Right atrium auricular region (tissue), 2 donors: ENCODE data around the gene GSDMA. TPM values are rescaled to one million over a fixed set of nuclear protein-coding genes. Genes with fewer than 3 reads are reported as not detected.

ENCODE experiments used
- DNase-seq: peaks from one replicate; pipeline ENCODE4 v3.0.0-alpha.2; 2019; ENCODE audit warnings: low spot score
- H3K27ac ChIP-seq, 2 donors: fragments of 200-600 bp; sonication (generic); 1 replicate in 1 of 2; 2 replicates in 1 of 2; pipeline ENCODE4 v1.5.1; 2016 to 2019
- H3K27me3 ChIP-seq, 2 donors: fragments of 200-600 bp; sonication (generic); one replicate each; pipeline versions ENCODE4 v1.5.1 to v1.6.0; 2017 to 2019
- H3K36me3 ChIP-seq: fragments of 200-600 bp; sonication (generic); one replicate; pipeline ENCODE4 v1.5.1; 2016
- H3K4me1 ChIP-seq, 2 donors: fragments of 200-600 bp; sonication (generic); one replicate each; pipeline versions ENCODE4 v1.5.1 to v1.6.0; 2017 to 2019
- H3K4me3 ChIP-seq, 2 donors: fragments of 200-600 bp; sonication (generic); 1 replicate in 1 of 2; 2 replicates in 1 of 2; pipeline ENCODE4 v1.5.1; 2017 to 2019; ENCODE audit warnings: mild to moderate bottlenecking in 1 of 2, moderate library complexity in 1 of 2
- H3K9me3 ChIP-seq, 2 donors: fragments of 200-600 bp; sonication (generic); one replicate each; pipeline ENCODE4 v1.5.1; 2019
- total RNA-seq, 2 donors: library from RNA; depleted of rRNA; stranded (reverse); fragments of >200 nt; gene quantifications; one replicate each; pipeline ENCODE4 v1.1.0, GENCODE V29; 2016
- TF ChIP-seq, protein P1 (sequence below), 2 donors: fragments of 200-600 bp; sonication (generic); IDR thresholded peaks; one replicate each; pipeline ENCODE4 v1.5.1; 2019; ENCODE audit warnings: antibody characterized with exemption in 2 of 2

GSDMA gene
- total RNA-seq, 2 donors from 2014 or later: 0.75 TPM; not detected in 1

DNA sequence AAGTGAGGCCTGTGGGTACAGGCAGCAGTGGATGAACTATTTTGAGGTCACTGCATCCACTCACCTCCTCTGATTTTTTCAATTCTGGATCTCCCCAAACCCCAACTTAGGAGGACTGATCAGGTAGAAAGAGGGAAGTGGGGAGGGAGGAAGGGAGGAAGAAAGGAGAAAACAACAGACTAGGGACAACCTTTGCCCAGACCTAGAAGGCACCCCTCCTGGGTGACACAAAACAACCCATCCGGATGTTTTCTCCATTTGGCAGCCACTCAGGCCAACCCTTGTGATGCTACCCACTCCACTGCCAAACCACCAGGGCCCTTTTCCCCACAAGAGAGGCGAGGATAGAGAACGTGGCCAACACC is 38.1 kb upstream of the GSDMA start:
- Histone ChIP-seq H3K27ac (no peak overlapping the region), H3K4me1 (peaks cover 0 to 35% of the 10 kb centered on the region in 2 donors), H3K4me3 (no peak overlapping the region), H3K27me3 (no peaks in the 10 kb centered on the region), H3K9me3 (no peaks in the 10 kb centered on the region), H3K36me3 (peaks cover 38% of the 10 kb centered on the region)
- TF ChIP-seq, protein P1, sequence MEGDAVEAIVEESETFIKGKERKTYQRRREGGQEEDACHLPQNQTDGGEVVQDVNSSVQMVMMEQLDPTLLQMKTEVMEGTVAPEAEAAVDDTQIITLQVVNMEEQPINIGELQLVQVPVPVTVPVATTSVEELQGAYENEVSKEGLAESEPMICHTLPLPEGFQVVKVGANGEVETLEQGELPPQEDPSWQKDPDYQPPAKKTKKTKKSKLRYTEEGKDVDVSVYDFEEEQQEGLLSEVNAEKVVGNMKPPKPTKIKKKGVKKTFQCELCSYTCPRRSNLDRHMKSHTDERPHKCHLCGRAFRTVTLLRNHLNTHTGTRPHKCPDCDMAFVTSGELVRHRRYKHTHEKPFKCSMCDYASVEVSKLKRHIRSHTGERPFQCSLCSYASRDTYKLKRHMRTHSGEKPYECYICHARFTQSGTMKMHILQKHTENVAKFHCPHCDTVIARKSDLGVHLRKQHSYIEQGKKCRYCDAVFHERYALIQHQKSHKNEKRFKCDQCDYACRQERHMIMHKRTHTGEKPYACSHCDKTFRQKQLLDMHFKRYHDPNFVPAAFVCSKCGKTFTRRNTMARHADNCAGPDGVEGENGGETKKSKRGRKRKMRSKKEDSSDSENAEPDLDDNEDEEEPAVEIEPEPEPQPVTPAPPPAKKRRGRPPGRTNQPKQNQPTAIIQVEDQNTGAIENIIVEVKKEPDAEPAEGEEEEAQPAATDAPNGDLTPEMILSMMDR (IDR thresholded peaks at IDR 0.05): no peak
- DNase-seq: no peak

GRCh38 chr17:39925282-39926134 is 37.3 kb upstream of the GSDMA start:
- DNase-seq: no peak
- H3K4me1 ChIP-seq: peaks cover 0 to 35% of the 10 kb centered on the region in 2 donors
- H3K36me3 ChIP-seq: peaks cover 34% of the 10 kb centered on the region
- H3K9me3 ChIP-seq: no peaks in the 10 kb centered on the region
- TF ChIP-seq, protein P1 (IDR thresholded peaks at IDR 0.05): no peak
- H3K27me3 ChIP-seq: no peaks in the 10 kb centered on the region
- no peak overlapping the region for H3K4me3 ChIP-seq
- no peak overlapping the region for H3K27ac ChIP-seq

DNA sequence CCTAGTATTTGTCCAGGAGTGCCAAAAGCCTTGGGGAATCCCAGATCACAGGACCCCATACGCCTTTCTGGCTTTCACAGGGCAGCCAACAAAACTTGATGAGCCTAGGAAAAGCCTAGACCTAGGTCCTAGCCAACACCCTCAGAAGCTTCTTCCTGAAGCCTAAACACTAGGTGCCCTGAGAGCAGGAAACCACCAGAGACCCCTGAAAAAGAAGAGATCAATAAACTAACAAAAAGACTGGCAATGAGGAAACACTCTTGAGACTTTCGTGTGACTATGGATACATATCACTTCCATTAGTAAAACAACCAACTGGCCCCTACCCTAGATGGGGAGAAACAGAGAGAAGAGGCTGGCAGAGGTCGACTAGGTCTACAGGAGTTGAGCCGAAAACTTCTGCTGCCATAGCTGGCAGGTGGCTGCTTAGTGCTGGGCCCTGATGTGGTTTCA is 36.6 kb upstream of the GSDMA start:
- peak overlapping the region in 1 of 2 donors; percentile 90 for H3K27ac ChIP-seq
- DNase-seq: no peak
- H3K9me3 ChIP-seq: no peaks in the 10 kb centered on the region
- H3K4me1 ChIP-seq: peaks cover 0 to 35% of the 10 kb centered on the region in 2 donors
- peaks cover 29% of the 10 kb centered on the region for H3K36me3 ChIP-seq
- peak overlapping the region; percentile 79 to 90 for H3K4me3 ChIP-seq
- no peaks in the 10 kb centered on the region for H3K27me3 ChIP-seq
- TF ChIP-seq, protein P1 (IDR thresholded peaks at IDR 0.05): no peak

DNA sequence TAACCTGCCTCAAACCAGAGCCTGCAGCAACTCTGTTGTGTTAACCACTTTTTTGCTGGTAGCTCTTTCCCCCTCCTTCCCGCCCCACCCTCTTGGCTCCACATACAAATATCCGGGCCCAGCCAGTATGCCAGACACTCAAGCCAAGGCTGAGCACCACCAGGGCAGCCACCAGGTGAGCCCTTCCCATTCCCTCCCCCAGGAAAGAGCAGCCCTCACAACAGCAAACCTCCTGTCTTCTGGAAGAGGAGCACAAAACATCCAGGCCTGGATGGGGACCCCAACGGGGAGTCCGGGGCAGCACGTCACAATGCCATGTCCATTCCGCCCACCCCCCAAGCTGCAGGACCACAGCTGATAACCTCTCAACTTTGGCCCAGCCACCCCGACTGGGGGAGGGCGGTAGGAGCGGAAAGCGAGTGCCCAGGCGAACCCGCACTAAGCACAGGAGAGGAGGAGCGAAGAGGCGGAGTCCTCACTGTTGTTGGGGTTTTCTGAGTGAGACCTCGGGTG is 36.2 kb upstream of the GSDMA start:
- Histone ChIP-seq H3K9me3 (no peaks in the 10 kb centered on the region), H3K27ac (peak overlapping the region; percentile 90 to 96), H3K36me3 (peaks cover 24% of the 10 kb centered on the region), H3K4me3 (peak overlapping the region; percentile 79 to 90), H3K27me3 (no peaks in the 10 kb centered on the region), H3K4me1 (peaks cover 0 to 35% of the 10 kb centered on the region in 2 donors)
- TF ChIP-seq, protein P1 (IDR thresholded peaks at IDR 0.05): no peak
- DNase-seq: peak; percentile 58

DNA sequence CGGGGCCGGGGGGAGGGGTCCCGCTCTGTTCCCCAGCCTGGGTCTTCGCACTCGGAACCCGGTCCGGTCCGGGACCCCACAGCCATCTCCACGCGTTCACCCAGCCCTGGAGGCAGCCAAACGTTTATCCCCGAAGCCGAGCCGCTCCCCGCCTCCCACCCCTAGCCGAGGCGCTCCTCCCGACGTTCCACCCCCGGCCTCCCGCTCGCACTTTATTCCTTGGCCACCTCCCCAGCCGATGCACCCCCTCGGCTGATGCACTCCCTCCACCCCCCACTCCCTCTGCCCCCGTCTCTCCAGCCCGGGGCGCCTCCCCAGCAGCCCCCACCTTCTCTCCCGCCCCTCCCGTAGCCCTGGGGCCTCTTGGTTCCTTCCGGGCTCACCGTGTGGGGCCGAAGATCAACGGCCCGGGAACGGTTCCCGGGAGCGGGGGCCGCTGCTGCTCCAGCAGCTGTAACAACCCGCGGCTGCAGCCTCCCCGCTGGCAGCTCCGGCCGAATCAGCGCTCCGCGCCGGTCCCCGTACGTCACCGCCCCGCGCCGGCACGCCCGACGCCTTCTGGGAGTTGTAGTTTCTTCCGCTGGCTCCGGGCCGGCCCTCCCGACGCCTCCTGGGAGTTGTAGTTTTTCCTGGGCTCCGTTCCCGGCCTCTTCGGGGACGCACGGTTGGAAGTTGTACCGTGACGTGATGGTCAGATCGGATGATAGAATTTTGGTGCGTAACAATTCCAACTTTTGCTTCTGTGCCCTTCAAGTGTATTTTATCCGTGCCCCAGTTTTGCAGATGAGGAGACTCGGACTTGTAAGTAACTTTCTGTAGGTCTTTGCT is 35.5 kb upstream of the GSDMA start, which contains the start of the genes LRRC3C and ORMDL3:
Gene LRRC3C (plus strand): TSS at position 632 of the 828 bp plus-strand sequence. CDS start 13,792 bp downstream, outside the sequence.
Gene ORMDL3 (minus strand): TSS at position 501 of the 828 bp plus-strand sequence. CDS start 3,398 bp downstream, outside the sequence.
- Histone ChIP-seq H3K27ac (peak within 1 kb of the TSS; percentile 90 to 96), H3K27me3 (no peaks in the 10 kb centered on the region), H3K4me1 (peaks cover 0 to 35% of the 10 kb centered on the region in 2 donors), H3K9me3 (no peaks in the 10 kb centered on the region), H3K4me3 (peak within 1 kb of the TSS; percentile 79 to 90), H3K36me3 (peaks cover 17% of the 10 kb centered on the region)
- TF ChIP-seq, protein P1 (IDR thresholded peaks at IDR 0.05): no peak
- peak; percentile 96 for DNase-seq
